H1 (cell line): Measurements from ENCODE around the gene EML1. TPM values are rescaled to one million over a fixed set of nuclear protein-coding genes. Genes with fewer than 3 reads are reported as not detected.

Experiments used
- BACH1 ChIP-seq: IDR thresholded peaks from 2 replicates; pipeline ENCODE4 v1.6.1; 2012; ENCODE audit warnings: low read length, improper control_type of control experiment
- CHD7 ChIP-seq: fragments of 300-600 bp; sonication (generic); IDR thresholded peaks from 2 replicates; pipeline ENCODE4 v1.7.1; 2012; ENCODE audit warnings: low read length, moderate library complexity, mild to moderate bottlenecking, inconsistent platforms; ENCODE audit not compliant: insufficient replicate concordance
- PHF8 ChIP-seq: fragments of 200-600 bp; sonication (generic); conservative IDR thresholded peaks from 2 replicates; pipeline ENCODE4 v1.7.1; 2012; ENCODE audit warnings: low read depth, mild to moderate bottlenecking, inconsistent platforms, low read length, moderate library complexity
- TBP ChIP-seq: IDR thresholded peaks from 2 replicates; pipeline ENCODE4 v1.6.1; 2011; ENCODE audit warnings: low read depth, low read length, improper control_type of control experiment
- TCF12 ChIP-seq: IDR thresholded peaks from 2 replicates; pipeline ENCODE4 v1.6.1; 2011; ENCODE audit warnings: low read depth, mild to moderate bottlenecking, low read length
- polyA plus RNA-seq, 7 experiments: library from polyadenylated mRNA; depleted of rRNA in 3 of 7; stranded (reverse) in 5 of 7; unstranded in 2 of 7; fragments of >200 nt in 5 of 7; fragments of 200-250 nt in 2 of 7; gene quantifications; 1 replicate in 5 of 7; 2 replicates in 1 of 7; 4 replicates in 1 of 7; pipeline versions ENCODE4 v1.2.1 to v1.2.3, GENCODE V29; 2011 to 2013; ENCODE audit warnings: missing spikeins in 2 of 7, mixed read lengths in 2 of 7
- total RNA-seq: library from RNA; stranded (reverse); fragmentation: NEBNext Ultra II Directional; extraction: Animal tissue kit (Norgen Biotek cat#: 25700); gene quantifications from 2 replicates; pipeline ENCODE4 v1.2.1, GENCODE V29; 2021

EML1 gene
- total and polyA plus RNA-seq, 2 of the 8 experiments (the other 6 are each of a cell fraction or from before 2014, with no cell fraction given): 11.1 to 24.7 TPM

- TF ChIP-seq CHD7 (no peak), PHF8 (no peak), TCF12 (no peak), TBP (no peak), BACH1 (no peak)
- TF ChIP-seq, all 59 proteins: peak for 0
These were observed 6.7 kb upstream of the EML1 start (continued) for GRCh38 chr14:99786511-99786989.
